Measurements from ENCODE around the gene RPL13A.
"Not testable (repeated sequence)": the region's sequence is repeated elsewhere in the genome, so short reads cannot be mapped to it uniquely, and the experiment has no call there.

- TF ChIP-seq, protein P1, sequence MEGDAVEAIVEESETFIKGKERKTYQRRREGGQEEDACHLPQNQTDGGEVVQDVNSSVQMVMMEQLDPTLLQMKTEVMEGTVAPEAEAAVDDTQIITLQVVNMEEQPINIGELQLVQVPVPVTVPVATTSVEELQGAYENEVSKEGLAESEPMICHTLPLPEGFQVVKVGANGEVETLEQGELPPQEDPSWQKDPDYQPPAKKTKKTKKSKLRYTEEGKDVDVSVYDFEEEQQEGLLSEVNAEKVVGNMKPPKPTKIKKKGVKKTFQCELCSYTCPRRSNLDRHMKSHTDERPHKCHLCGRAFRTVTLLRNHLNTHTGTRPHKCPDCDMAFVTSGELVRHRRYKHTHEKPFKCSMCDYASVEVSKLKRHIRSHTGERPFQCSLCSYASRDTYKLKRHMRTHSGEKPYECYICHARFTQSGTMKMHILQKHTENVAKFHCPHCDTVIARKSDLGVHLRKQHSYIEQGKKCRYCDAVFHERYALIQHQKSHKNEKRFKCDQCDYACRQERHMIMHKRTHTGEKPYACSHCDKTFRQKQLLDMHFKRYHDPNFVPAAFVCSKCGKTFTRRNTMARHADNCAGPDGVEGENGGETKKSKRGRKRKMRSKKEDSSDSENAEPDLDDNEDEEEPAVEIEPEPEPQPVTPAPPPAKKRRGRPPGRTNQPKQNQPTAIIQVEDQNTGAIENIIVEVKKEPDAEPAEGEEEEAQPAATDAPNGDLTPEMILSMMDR (conservative IDR thresholded peaks at IDR 0.05; ENCODE audit: low read length): not testable (repeated sequence)
- not testable (repeated sequence) for TF ChIP-seq EZH2phosphoT487 (IDR thresholded peaks at IDR 0.05; ENCODE audit: borderline replicate concordance, low read depth, low read length)
Measured at GRCh38 chr19:49444100-49444700, 43.2 kb upstream of the RPL13A start.
